IPS DF 6.9 (cell line): ENCODE measurements around the gene TMEM205.
"Not testable (repeated sequence)": the region's sequence is repeated elsewhere in the genome, so short reads cannot be mapped to it uniquely, and the experiment has no call there.

Experiments
- DNase-seq: peaks from one replicate; pipeline ENCODE4 v3.0.0-alpha.2; 2013; ENCODE audit warnings: low read depth, low spot score
- H3K27ac ChIP-seq: one replicate; pipeline ENCODE4 v1.5.1; 2013; ENCODE audit warnings: low read length, control low read depth
- H3K27me3 ChIP-seq: 2 replicates; pipeline ENCODE4 v1.6.1; 2013; ENCODE audit warnings: mild to moderate bottlenecking, low read length; ENCODE audit not compliant: control insufficient read depth, insufficient read depth
- H3K36me3 ChIP-seq: 2 replicates; pipeline ENCODE4 v1.6.1; 2013; ENCODE audit warnings: low read length; ENCODE audit not compliant: control insufficient read depth, insufficient read depth
- H3K4me1 ChIP-seq: 2 replicates; pipeline ENCODE4 v1.6.1; 2013; ENCODE audit warnings: low read length; ENCODE audit not compliant: control insufficient read depth, insufficient read depth
- H3K4me3 ChIP-seq: 2 replicates; pipeline ENCODE4 v1.5.1; 2013; ENCODE audit warnings: mild to moderate bottlenecking, low read length
- H3K9me3 ChIP-seq: 2 replicates; pipeline ENCODE4 v1.6.1; 2013; ENCODE audit warnings: low read length, inconsistent platforms; ENCODE audit not compliant: control insufficient read depth, insufficient read depth
- WGBS: extraction: QIAGEN DNeasy Blood & Tissue Kit; methylation state at CpG from one replicate; pipeline ENCODE4 v1.1.7; 2013; ENCODE audit warnings: mixed read lengths, missing lambda C conversion rate; ENCODE audit not compliant: insufficient read length, insufficient coverage; 5-methylcytosine and 5-hydroxymethylcytosine counted together

The TMEM205 gene

GRCh38 chr19:11324079-11324661 lies 21.9 kb downstream of the TMEM205 start:
- Histone ChIP-seq H3K4me1 (no peaks in the 10 kb centered on the region), H3K4me3 (no peak overlapping the region), H3K36me3 (no peaks in the 10 kb centered on the region), H3K9me3 (no peaks in the 10 kb centered on the region), H3K27ac (no peak overlapping the region), H3K27me3 (no peaks in the 10 kb centered on the region)
- WGBS, result no CpG with 5 or more reads among the region's 10 CpGs
- DNase-seq, result no peak

GRCh38 chr19:11323601-11324078 lies 22.4 kb downstream of the TMEM205 start:
- WGBS, result no CpG with 5 or more reads among the region's 5 CpGs
- no peaks in the 10 kb centered on the region for H3K9me3 ChIP-seq
- no peaks in the 10 kb centered on the region for H3K36me3 ChIP-seq
- no peaks in the 10 kb centered on the region for H3K4me1 ChIP-seq
- DNase-seq, result no peak
- no peak overlapping the region for H3K27ac ChIP-seq
- H3K4me3 ChIP-seq, result no peak overlapping the region
- no peaks in the 10 kb centered on the region for H3K27me3 ChIP-seq

GRCh38 chr19:11322269-11323024 lies 23.6 kb downstream of the TMEM205 start:
- Histone ChIP-seq H3K4me3 (no peak overlapping the region), H3K4me1 (no peaks in the 10 kb centered on the region), H3K9me3 (no peaks in the 10 kb centered on the region), H3K27me3 (no peaks in the 10 kb centered on the region), H3K36me3 (no peaks in the 10 kb centered on the region), H3K27ac (no peak overlapping the region)
- no peak for DNase-seq
- no CpG with 5 or more reads among the region's 7 CpGs for WGBS

GRCh38 chr19:11321191-11322126 lies 24.6 kb downstream of the TMEM205 start:
- WGBS, result no CpG with 5 or more reads among the region's 14 CpGs
- H3K27ac ChIP-seq, result no peak overlapping the region
- no peak overlapping the region for H3K4me3 ChIP-seq
- no peaks in the 10 kb centered on the region for H3K36me3 ChIP-seq
- H3K9me3 ChIP-seq, result no peaks in the 10 kb centered on the region
- no peak for DNase-seq
- no peaks in the 10 kb centered on the region for H3K4me1 ChIP-seq
- H3K27me3 ChIP-seq, result no peaks in the 10 kb centered on the region

- H3K27ac ChIP-seq, H3K4me1 ChIP-seq, H3K4me3 ChIP-seq, DNase-seq, H3K27me3 ChIP-seq, H3K36me3 ChIP-seq, H3K9me3 ChIP-seq: not testable (repeated sequence)
- no CpG with 5 or more reads among the region's 9 CpGs for WGBS
These were observed 25.6 kb downstream of the TMEM205 start for GRCh38 chr19:11320278-11320995.

GRCh38 chr19:11306337-11306736 lies 39.7 kb downstream of the TMEM205 start:
- Histone ChIP-seq H3K4me3 (no peak overlapping the region), H3K9me3 (no peaks in the 10 kb centered on the region), H3K27ac (no peak overlapping the region), H3K4me1 (no peaks in the 10 kb centered on the region), H3K27me3 (no peaks in the 10 kb centered on the region), H3K36me3 (no peaks in the 10 kb centered on the region)
- no peak for DNase-seq
- no CpG with 5 or more reads among the region's 9 CpGs for WGBS

GRCh38 chr19:11304936-11305335 lies 41.1 kb downstream of the TMEM205 start:
- no peak for DNase-seq
- no peaks in the 10 kb centered on the region for H3K27me3 ChIP-seq
- H3K9me3 ChIP-seq, result no peaks in the 10 kb centered on the region
- no peaks in the 10 kb centered on the region for H3K4me1 ChIP-seq
- WGBS, result no CpG with 5 or more reads among the region's 5 CpGs
- H3K36me3 ChIP-seq, result no peaks in the 10 kb centered on the region
- no peak overlapping the region for H3K27ac ChIP-seq
- H3K4me3 ChIP-seq, result no peak overlapping the region

GRCh38 chr19:11300811-11301120 lies 45.3 kb downstream of the TMEM205 start:
- Histone ChIP-seq H3K9me3 (no peaks in the 10 kb centered on the region), H3K4me3 (no peak overlapping the region), H3K27me3 (no peaks in the 10 kb centered on the region), H3K4me1 (no peaks in the 10 kb centered on the region), H3K36me3 (no peaks in the 10 kb centered on the region), H3K27ac (no peak overlapping the region)
- WGBS, result no CpG with 5 or more reads among the region's 11 CpGs
- DNase-seq, result no peak

- no peak for DNase-seq
- WGBS, result no CpG with 5 or more reads among the region's 8 CpGs
- Histone ChIP-seq H3K27me3 (no peaks in the 10 kb centered on the region), H3K36me3 (no peaks in the 10 kb centered on the region), H3K4me1 (no peaks in the 10 kb centered on the region), H3K4me3 (no peak overlapping the region), H3K27ac (no peak overlapping the region), H3K9me3 (no peaks in the 10 kb centered on the region)
These were observed 45.9 kb downstream of the TMEM205 start for GRCh38 chr19:11299946-11300810.
